Right ventricle myocardium superior (tissue), 1 donor: Measurements from ENCODE around the gene HCFC1. TPM values are rescaled to one million over a fixed set of nuclear protein-coding genes. Genes with fewer than 3 reads are reported as not detected.

Source experiments
- ATAC-seq: fragments of 200-7000 bp; cut with Tn5 transposase; one replicate; pipeline ENCODE4 v1.9.1; 2020; ENCODE audit warnings: mild to moderate bottlenecking; ENCODE audit not compliant: poor library complexity
- DNase-seq: peaks from one replicate; pipeline ENCODE4 v3.0.0-alpha.2; 2020
- intact Hi-C: fragments of 100-400 bp; cut with DNase I; formaldehyde crosslinking; loops from one replicate; pipeline ENCODE4 v1.11.2; 2022
- microRNA-seq: library from miRNA; unstranded; fragments of <30 nt; microRNA quantifications from one replicate; pipeline ENCODE4 v1.2.0, GENCODE V29; 2020
- total RNA-seq: library from RNA; stranded (reverse); fragmentation: NEBNext Ultra II Directional; extraction: Animal tissue kit (Norgen Biotek cat#: 25700); gene quantifications from one replicate; pipeline ENCODE4 v1.2.1, GENCODE V29; 2021
- donor health status: DM: no; HTN: yes; CAD: no; lungs with severe emphysema.

The HCFC1 gene
- total RNA-seq, 1 donor from 2014 or later = 24.7 TPM

DNA sequence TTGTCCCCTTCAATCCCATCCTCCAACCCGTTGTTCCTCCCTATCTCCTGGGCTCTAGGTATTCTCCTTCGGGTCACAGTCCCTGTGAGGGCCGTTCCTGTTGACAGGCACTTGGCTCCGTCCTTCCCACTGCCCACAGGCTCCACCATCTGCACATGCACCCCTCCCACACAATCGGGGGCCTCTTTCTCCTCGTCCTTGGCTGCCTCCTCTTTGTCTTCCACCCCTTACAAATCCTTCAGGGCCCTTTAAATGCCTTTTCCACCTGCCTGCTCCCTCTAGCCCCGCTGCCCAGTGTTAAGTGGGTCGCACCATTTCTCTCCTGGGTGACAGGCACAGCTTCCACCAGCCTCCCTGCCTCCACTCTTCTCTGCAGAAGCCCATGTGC is 69.9 kb downstream of the HCFC1 start:
- no peak for DNase-seq
- no peak for ATAC-seq
- intact Hi-C loops = no loop called here

DNA sequence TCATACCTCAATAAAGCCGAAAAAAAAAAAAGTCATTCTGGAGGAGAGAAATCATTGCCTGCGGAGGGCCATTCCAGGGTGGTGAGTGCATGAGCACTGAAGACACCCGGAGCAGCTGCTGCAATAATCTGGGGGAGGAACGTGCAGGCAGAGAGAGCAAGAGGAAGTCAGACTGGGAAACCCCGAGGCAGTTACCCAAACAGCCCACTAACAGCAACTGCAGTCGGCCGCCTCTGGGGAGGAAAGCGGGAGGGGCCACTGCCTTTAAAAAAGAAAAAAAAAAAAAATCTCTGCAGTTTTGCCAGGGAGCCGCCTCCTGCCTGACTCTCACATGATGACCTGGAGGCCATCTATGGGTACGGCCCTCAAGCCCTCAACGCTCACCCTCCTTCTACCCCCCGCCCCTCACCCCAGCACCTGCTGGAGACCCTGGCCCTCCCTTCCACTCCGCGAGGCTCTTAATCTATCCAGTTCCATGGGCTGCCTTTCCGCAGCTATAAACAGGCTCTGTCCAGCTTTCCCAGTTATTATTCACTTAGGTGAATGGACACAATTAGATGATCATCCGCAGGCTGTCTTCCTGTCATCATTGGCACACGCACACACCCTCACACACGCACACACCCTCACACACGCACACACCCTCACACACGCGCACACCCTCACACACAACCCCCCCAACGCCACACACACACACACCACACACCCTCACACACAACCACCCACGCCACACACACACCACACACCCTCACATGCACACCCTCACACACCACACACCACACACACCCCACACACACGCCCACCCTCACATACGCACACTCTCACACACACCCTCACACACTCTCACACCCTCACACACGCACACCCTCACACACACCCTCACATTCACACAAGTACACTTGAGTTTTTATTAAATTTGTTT is 70.5 kb downstream of the HCFC1 start:
- DNase-seq (peak; percentile 69), ATAC-seq (peak; percentile 62)
- intact Hi-C loops = no loop called here

DNA sequence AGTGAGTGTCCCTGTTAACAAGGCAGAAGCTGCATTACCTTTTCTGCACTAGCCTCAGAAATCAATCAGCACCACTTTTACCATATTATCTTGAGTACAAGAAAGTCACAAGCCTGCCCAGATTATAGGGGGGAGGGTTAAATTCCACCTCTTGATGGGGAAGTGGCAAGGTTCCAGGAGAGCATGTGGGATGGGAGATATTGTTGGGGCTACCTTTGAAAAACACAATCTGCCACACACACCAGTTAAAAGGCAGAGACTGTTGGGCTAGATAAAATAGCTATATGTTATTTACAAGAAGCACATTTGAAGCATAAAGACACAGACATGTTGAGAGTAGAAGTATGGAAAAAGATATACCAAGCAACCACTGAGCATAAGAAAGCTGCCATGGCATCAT is 73.7 kb downstream of the HCFC1 start:
- intact Hi-C loops = no loop called here

More for the DNA sequence above, 73.7 kb downstream of the HCFC1 start:
- DNase-seq (no peak), ATAC-seq (no peak)

Small RNAs within 50 kb of the gene (microRNA-seq; reads per million reads assigned to microRNA genes)
- gene MIR3202-1 (not detected), gene MIR3202-2 (not detected), gene MIR718 (not detected)

Other genes starting within 250 kb of the HCFC1 start
- gene BCAP31, start 247.4 kb downstream of the HCFC1 start, total RNA-seq = 86.4 TPM
- gene ABCD1, start 247.0 kb downstream of the HCFC1 start, total RNA-seq = 14.7 TPM
- 1.5 TPM for gene PLXNB3, start 207.6 kb downstream of the HCFC1 start, total RNA-seq
- 38.0 TPM for gene SRPK3, start 190.8 kb downstream of the HCFC1 start, total RNA-seq
- gene IDH3G, start 177.4 kb downstream of the HCFC1 start, total RNA-seq = 76.9 TPM
- 129 TPM for gene SSR4, start 177.2 kb downstream of the HCFC1 start, total RNA-seq
- gene PDZD4, start 141.3 kb downstream of the HCFC1 start, total RNA-seq = 2.6 TPM
- 5.3 TPM for gene L1CAM, start 85.6 kb downstream of the HCFC1 start, total RNA-seq
- 4.1 TPM for gene AVPR2, start 67.1 kb downstream of the HCFC1 start, total RNA-seq
- 10.3 TPM for gene ARHGAP4, start 45.6 kb downstream of the HCFC1 start, total RNA-seq
- gene NAA10, start 36.8 kb downstream of the HCFC1 start, total RNA-seq = 70.4 TPM
- gene RENBP, start 27.2 kb downstream of the HCFC1 start, total RNA-seq = 11.1 TPM
- 7.1 TPM for gene TMEM187, start 936 bp upstream of the HCFC1 start, total RNA-seq
- 34.2 TPM for gene IRAK1, start 48.1 kb upstream of the HCFC1 start, total RNA-seq
- 30.5 TPM for gene MECP2, start 125.9 kb upstream of the HCFC1 start, total RNA-seq
- not detected for gene OPN1LW, start 172.4 kb upstream of the HCFC1 start, total RNA-seq
- not detected for gene OPN1MW, start 210.8 kb upstream of the HCFC1 start, total RNA-seq
- not detected for gene OPN1MW2, start 247.9 kb upstream of the HCFC1 start, total RNA-seq